Muscle of arm (tissue), 12 donors: ENCODE results near the gene CARF. TPM values are rescaled to one million over a fixed set of nuclear protein-coding genes. Genes with fewer than 3 reads are reported as not detected.
A peak's percentile ranks its signal among the peaks of the same experiment; 100 is the strongest.
"Not testable (repeated sequence)": the region's sequence is repeated elsewhere in the genome, so short reads cannot be mapped to it uniquely, and the experiment has no call there.

Experiments
- DNase-seq: peaks from one replicate; pipeline ENCODE4 v3.0.0-alpha.2; 2013
- polyA plus RNA-seq, 12 donors: library from polyadenylated mRNA; unstranded; fragments of 120-200 nt; gene quantifications; one replicate each; pipeline ENCODE4 v1.2.1, GENCODE V29; 2013; ENCODE audit not compliant: insufficient read length in 12 of 12

The CARF gene
- polyA plus RNA-seq, 12 donors, result 5.9 to 18.2 (median 11.5) TPM; not detected in 1

GRCh38 chr2:202934456-202934855 is 22.4 kb downstream of the CARF start:
- DNase-seq, result no peak

GRCh38 chr2:202938960-202939359 is 26.9 kb downstream of the CARF start:
- DNase-seq, result no peak

GRCh38 chr2:202941771-202942170 is 29.7 kb downstream of the CARF start:
- DNase-seq, result no peak

GRCh38 chr2:202944408-202944807 is 32.3 kb downstream of the CARF start:
- no peak for DNase-seq

GRCh38 chr2:202944816-202945215 is 32.7 kb downstream of the CARF start:
- DNase-seq, result no peak

GRCh38 chr2:202945497-202945896 is 33.4 kb downstream of the CARF start:
- DNase-seq, result no peak

- DNase-seq, result not testable (repeated sequence)
Observed at GRCh38 chr2:202949333-202949732, 37.3 kb downstream of the CARF start.

GRCh38 chr2:202950592-202950991 is 38.5 kb downstream of the CARF start:
- no peak for DNase-seq

- DNase-seq, result no peak
Observed at GRCh38 chr2:202960524-202960923, 48.4 kb downstream of the CARF start.

GRCh38 chr2:202963712-202964111 is 51.6 kb downstream of the CARF start:
- DNase-seq, result no peak

- no peak for DNase-seq
Observed at GRCh38 chr2:202965810-202966460, 53.9 kb downstream of the CARF start.

- DNase-seq, result not testable (repeated sequence)
Observed at GRCh38 chr2:202969404-202969803, 57.3 kb downstream of the CARF start.

GRCh38 chr2:202976809-202977208 is 64.7 kb downstream of the CARF start:
- DNase-seq, result no peak

- no peak for DNase-seq
Observed at GRCh38 chr2:202982779-202983491, 70.9 kb downstream of the CARF start.

GRCh38 chr2:202989749-202990148 is 77.7 kb downstream of the CARF start:
- DNase-seq, result no peak

GRCh38 chr2:202990501-202990900 is 78.4 kb downstream of the CARF start:
- DNase-seq, result no peak

GRCh38 chr2:202997113-202997512 is 85.0 kb downstream of the CARF start:
- not testable (repeated sequence) for DNase-seq

- no peak for DNase-seq
Observed at GRCh38 chr2:203002054-203002821, 90.2 kb downstream of the CARF start.

GRCh38 chr2:203003716-203004115 is 91.6 kb downstream of the CARF start:
- DNase-seq, result no peak

- peak; percentile 99 for DNase-seq
Observed at GRCh38 chr2:203014456-203015199, 102.6 kb downstream of the CARF start, which contains the start of gene NBEAL1. Gene NBEAL1 (plus strand): TSS chr2:203014875. CDS start chr2:203016385, 1,510 bp downstream.

- DNase-seq, result no peak
Observed at GRCh38 chr2:203016716-203017115, 104.6 kb downstream of the CARF start.

GRCh38 chr2:203018181-203018580 is 106.1 kb downstream of the CARF start:
- no peak for DNase-seq
